Measurements from ENCODE around the gene ANK2. TPM values are rescaled to one million over a fixed set of nuclear protein-coding genes. Genes with fewer than 3 reads are reported as not detected.

The ANK2 gene
- total RNA-seq, 4 donors from 2014 or later: 25.9 to 64.4 (median 55.4) TPM

DNA sequence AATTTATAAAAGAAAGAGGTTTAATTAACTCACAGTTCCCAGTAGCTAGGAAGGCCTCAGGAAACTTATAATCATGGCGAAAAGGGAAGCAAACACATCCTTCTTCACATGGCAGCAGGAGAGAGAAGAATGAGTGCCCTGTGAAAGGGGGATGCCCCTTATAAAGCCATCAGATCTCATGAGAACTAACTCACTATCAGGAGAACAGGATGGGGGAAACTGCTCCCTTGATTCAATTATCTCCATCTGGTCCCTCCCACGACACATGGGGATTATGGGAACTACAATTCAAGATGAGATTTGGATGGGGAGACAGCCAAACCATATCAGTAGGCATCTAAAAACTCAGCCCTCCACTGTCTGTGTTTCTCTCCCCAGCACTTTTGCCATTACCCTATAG is 22.4 kb downstream of the ANK2 start:
- TF ChIP-seq, protein P1, sequence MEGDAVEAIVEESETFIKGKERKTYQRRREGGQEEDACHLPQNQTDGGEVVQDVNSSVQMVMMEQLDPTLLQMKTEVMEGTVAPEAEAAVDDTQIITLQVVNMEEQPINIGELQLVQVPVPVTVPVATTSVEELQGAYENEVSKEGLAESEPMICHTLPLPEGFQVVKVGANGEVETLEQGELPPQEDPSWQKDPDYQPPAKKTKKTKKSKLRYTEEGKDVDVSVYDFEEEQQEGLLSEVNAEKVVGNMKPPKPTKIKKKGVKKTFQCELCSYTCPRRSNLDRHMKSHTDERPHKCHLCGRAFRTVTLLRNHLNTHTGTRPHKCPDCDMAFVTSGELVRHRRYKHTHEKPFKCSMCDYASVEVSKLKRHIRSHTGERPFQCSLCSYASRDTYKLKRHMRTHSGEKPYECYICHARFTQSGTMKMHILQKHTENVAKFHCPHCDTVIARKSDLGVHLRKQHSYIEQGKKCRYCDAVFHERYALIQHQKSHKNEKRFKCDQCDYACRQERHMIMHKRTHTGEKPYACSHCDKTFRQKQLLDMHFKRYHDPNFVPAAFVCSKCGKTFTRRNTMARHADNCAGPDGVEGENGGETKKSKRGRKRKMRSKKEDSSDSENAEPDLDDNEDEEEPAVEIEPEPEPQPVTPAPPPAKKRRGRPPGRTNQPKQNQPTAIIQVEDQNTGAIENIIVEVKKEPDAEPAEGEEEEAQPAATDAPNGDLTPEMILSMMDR (IDR thresholded peaks at IDR 0.05): no peak
- TF ChIP-seq POLR2A (IDR thresholded peaks at IDR 0.05): no peak
- intact Hi-C loops (cut with DNase I): no loop called here
- Histone ChIP-seq H3K36me3 (no peaks in the 10 kb centered on the region), H3K4me1 (no peaks in the 10 kb centered on the region), H3K27ac (no peak overlapping the region), H3K4me3 (replicated peaks in 1 of 3) (no peak overlapping the region), H3K27me3 (no peaks in the 10 kb centered on the region), H3K9me3 (no peaks in the 10 kb centered on the region)
- no peak for DNase-seq
- 83 to 91% methylated on average over 2 of the region's 2 CpGs for WGBS, 2 donors

DNA sequence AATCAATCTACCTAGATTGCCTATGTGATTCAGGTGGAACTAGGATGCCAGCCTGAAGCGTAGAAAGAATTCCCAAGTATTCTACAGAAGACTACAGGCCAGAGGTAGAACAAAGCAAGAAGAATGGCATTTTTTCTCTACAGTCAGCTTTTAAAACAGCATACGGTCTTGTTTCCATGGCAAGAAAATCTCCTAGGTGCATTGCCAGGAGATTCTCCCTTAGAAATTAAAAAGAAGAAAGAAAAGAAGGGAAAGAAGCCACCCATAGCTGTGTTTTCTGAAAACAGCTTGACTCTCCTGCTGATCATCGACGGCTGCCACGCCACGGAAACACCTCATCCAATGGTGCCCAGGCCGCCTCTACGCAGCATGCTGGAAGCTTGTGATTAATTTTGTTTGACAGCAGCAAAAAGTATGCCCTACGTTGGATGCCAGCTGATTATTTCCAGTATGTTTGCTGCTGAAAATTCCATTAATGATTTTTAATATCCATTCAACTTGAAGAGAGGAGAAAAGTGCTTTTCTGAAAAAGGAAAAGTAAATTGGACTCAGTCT is 24.1 kb downstream of the ANK2 start:
- no peaks in the 10 kb centered on the region for H3K27me3 ChIP-seq
- no peaks in the 10 kb centered on the region for H3K9me3 ChIP-seq
- DNase-seq: no peak
- no peaks in the 10 kb centered on the region for H3K4me1 ChIP-seq
- intact Hi-C loops (cut with DNase I): no loop called here
- H3K27ac ChIP-seq: no peak overlapping the region
- 91 to 92% methylated on average over 9 of the region's 9 CpGs for WGBS, 2 donors
- no peaks in the 10 kb centered on the region for H3K36me3 ChIP-seq
- no peak for TF ChIP-seq POLR2A (IDR thresholded peaks at IDR 0.05)
- TF ChIP-seq, protein P1 (IDR thresholded peaks at IDR 0.05): no peak
- H3K4me3 ChIP-seq (replicated peaks in 1 of 3): no peak overlapping the region

DNA sequence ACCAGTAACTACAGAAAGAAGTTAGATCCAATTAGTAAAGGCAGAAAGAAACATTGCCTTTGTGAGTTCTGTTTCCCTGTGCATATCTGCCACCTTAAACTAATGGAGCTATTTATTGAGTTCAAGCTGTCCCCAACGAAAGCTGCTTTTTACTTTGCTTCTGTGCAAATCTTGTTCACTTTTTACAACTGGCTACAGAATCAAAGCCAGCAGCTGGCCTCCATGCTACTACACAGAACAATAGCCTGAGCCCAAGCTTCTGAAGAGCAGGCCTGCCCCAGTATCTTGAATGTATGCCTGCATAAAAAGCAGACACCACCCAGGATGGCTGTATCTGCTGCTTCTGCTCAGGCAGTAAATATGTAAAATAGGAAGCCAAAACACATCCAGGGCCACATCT is 28.1 kb downstream of the ANK2 start:
- DNase-seq: no peak
- H3K27ac ChIP-seq: no peak overlapping the region
- TF ChIP-seq, protein P1 (IDR thresholded peaks at IDR 0.05): no peak
- no peak for TF ChIP-seq POLR2A (IDR thresholded peaks at IDR 0.05)
- no peaks in the 10 kb centered on the region for H3K4me1 ChIP-seq
- no peaks in the 10 kb centered on the region for H3K9me3 ChIP-seq
- no peak overlapping the region for H3K4me3 ChIP-seq (replicated peaks in 1 of 3)
- intact Hi-C loops (cut with DNase I): no loop called here
- WGBS, 2 donors: 62 to 76% methylated on average over 1 of the region's 1 CpG
- no peaks in the 10 kb centered on the region for H3K36me3 ChIP-seq
- no peaks in the 10 kb centered on the region for H3K27me3 ChIP-seq

DNA sequence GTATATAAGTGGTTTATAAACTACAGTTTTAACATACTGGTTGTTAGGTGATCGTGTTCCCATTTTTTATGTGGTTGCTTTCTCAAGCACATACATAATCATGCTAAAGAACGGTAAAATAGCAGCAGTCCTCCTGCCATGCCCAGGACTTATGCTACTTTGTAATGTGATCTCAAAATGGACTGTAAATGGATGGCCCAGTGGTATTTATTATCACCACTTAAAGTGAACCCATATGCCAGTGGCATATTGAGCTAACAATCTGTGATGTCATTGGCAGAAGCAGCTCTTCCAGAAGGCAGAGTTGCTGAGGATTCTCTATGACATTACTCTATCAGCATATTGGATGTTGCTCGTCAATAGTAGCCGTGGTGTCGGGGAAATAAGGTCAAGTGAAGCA is 28.6 kb downstream of the ANK2 start:
- no peak for DNase-seq
- no peak overlapping the region for H3K4me3 ChIP-seq (replicated peaks in 1 of 3)
- 94 to 96% methylated on average over 5 of the region's 5 CpGs for WGBS, 2 donors
- H3K9me3 ChIP-seq: no peaks in the 10 kb centered on the region
- no peak overlapping the region for H3K27ac ChIP-seq
- H3K27me3 ChIP-seq: no peaks in the 10 kb centered on the region
- no peaks in the 10 kb centered on the region for H3K36me3 ChIP-seq
- intact Hi-C loops (cut with DNase I): no loop called here
- TF ChIP-seq, protein P1 (IDR thresholded peaks at IDR 0.05): no peak
- TF ChIP-seq POLR2A (IDR thresholded peaks at IDR 0.05): no peak
- no peaks in the 10 kb centered on the region for H3K4me1 ChIP-seq

DNA sequence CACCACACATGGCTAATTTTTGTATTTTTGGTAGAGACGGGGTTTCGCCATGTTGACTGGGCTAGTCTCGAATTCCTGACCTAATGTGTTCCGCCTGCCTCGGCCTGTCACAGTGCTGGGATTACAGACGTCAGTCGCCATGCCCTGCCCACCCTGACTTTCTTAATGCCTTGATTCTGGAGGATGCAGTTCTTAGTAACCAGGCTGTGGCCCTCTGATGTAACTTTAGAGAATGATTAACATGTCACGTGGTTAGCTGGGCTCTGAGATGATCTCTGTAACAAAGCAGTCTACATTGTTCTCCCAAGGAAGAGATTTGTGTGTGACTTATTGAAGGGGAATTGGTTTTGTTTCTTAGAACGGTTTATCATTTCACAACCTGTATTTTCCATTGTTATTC is 30.6 kb downstream of the ANK2 start:
- 90 to 93% methylated on average over 9 of the region's 9 CpGs for WGBS, 2 donors
- no peak overlapping the region for H3K4me3 ChIP-seq (replicated peaks in 1 of 3)
- no peaks in the 10 kb centered on the region for H3K36me3 ChIP-seq
- H3K27ac ChIP-seq: no peak overlapping the region
- no peaks in the 10 kb centered on the region for H3K27me3 ChIP-seq
- no peak for TF ChIP-seq POLR2A (IDR thresholded peaks at IDR 0.05)
- TF ChIP-seq, protein P1 (IDR thresholded peaks at IDR 0.05): no peak
- no peaks in the 10 kb centered on the region for H3K4me1 ChIP-seq
- intact Hi-C loops (cut with DNase I): no loop called here
- DNase-seq: no peak
- H3K9me3 ChIP-seq: no peaks in the 10 kb centered on the region

All from thyroid gland (tissue), 4 donors.